RWPE2 (cell line): ENCODE results near the gene PRDM2.

Experiments
- ATAC-seq: fragments of 200-7000 bp; cut with Tn5 transposase; 3 replicates; pipeline ENCODE4 v1.9.1; 2021; ENCODE audit warnings: low read depth
- DNase-seq: peaks from one replicate; pipeline ENCODE4 v3.0.0-alpha.2; 2020; ENCODE audit warnings: low spot score
- H3K27ac ChIP-seq: fragments of 450-650 bp; 2 replicates; pipeline ENCODE4 v1.5.1; 2017; ENCODE audit warnings: mild to moderate bottlenecking; ENCODE audit not compliant: poor library complexity, severe bottlenecking
- H3K27me3 ChIP-seq: fragments of 250-450 bp; sonication (Bioruptor Pico); 2 replicates; pipeline ENCODE4 v1.5.1; 2021; ENCODE audit warnings: mild to moderate bottlenecking, moderate library complexity; ENCODE audit not compliant: insufficient read depth, poor library complexity, severe bottlenecking
- H3K36me3 ChIP-seq: fragments of 250-450 bp; sonication (Bioruptor Pico); 2 replicates; pipeline ENCODE4 v1.5.1; 2020; ENCODE audit warnings: low read depth, mild to moderate bottlenecking, moderate library complexity
- H3K4me1 ChIP-seq: fragments of 250-450 bp; sonication (Bioruptor Pico); 2 replicates; pipeline ENCODE4 v1.5.1; 2021; ENCODE audit warnings: mild to moderate bottlenecking, moderate library complexity; ENCODE audit not compliant: insufficient read depth, poor library complexity, severe bottlenecking
- H3K4me3 ChIP-seq: fragments of 250-450 bp; sonication (Bioruptor Pico); 2 replicates; pipeline ENCODE4 v1.5.1; 2021; ENCODE audit warnings: mild to moderate bottlenecking, moderate library complexity; ENCODE audit not compliant: severe bottlenecking
- H3K9me3 ChIP-seq: fragments of 250-450 bp; sonication (Bioruptor Pico); 2 replicates; pipeline ENCODE4 v1.5.1; 2021; ENCODE audit warnings: mild to moderate bottlenecking, moderate library complexity; ENCODE audit not compliant: severe bottlenecking
- CTCF ChIP-seq: fragments of 450-650 bp; IDR thresholded peaks from one replicate; pipeline ENCODE4 v1.5.1; 2017; ENCODE audit warnings: mild to moderate bottlenecking, moderate library complexity; ENCODE audit not compliant: poor library complexity, severe bottlenecking

PRDM2 gene

DNA sequence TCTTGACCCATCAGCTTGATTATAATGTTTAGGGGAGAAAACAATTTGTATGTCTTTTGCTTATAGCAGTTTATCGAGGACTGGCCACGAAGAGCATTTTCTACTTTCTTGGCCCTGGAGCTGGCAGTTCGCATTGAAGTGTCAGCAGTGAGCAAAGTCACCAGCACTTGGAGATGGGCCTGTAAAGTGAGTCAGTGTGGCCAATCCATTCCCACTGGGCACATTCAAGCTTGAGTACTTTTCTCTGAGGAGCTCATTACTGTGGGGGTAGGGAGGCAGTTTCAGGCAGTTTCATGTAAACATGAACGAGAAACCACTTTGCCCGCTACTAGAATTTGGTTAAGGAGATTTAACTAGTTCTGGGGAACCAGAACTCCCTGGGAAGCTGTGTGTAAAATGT is 164.8 kb downstream of the PRDM2 start:
- H3K4me3 ChIP-seq, result no peak overlapping the region
- DNase-seq, result no peak
- H3K9me3 ChIP-seq, result no peaks in the 10 kb centered on the region
- no peaks in the 10 kb centered on the region for H3K27me3 ChIP-seq
- TF ChIP-seq CTCF, result no peak
- H3K36me3 ChIP-seq, result no peaks in the 10 kb centered on the region
- H3K4me1 ChIP-seq, result no peaks in the 10 kb centered on the region
- ATAC-seq, result no peak
- H3K27ac ChIP-seq, result no peak overlapping the region

DNA sequence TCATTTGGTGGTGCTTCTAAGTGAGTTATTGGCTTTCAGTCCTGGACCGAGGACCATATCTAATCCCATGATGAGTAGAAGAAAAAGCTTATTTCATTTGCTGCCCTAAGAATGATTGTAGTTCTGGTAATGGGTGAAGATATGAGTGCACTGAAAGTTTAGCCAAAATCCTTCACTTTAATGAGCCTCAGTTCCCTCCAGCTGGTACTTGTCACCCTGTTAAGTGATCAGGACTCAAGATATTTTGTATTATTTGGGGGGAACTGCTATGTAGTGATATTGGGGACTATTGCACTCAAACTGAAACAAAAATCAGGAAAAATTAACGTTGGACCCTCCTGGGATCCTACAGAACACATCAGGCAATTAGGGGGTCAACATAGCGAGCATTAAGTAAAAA is 165.9 kb downstream of the PRDM2 start:
- Histone ChIP-seq H3K4me3 (no peak overlapping the region), H3K9me3 (no peaks in the 10 kb centered on the region), H3K27me3 (no peaks in the 10 kb centered on the region), H3K36me3 (no peaks in the 10 kb centered on the region), H3K27ac (no peak overlapping the region), H3K4me1 (no peaks in the 10 kb centered on the region)
- DNase-seq (no peak), ATAC-seq (no peak)
- TF ChIP-seq CTCF, result no peak

DNA sequence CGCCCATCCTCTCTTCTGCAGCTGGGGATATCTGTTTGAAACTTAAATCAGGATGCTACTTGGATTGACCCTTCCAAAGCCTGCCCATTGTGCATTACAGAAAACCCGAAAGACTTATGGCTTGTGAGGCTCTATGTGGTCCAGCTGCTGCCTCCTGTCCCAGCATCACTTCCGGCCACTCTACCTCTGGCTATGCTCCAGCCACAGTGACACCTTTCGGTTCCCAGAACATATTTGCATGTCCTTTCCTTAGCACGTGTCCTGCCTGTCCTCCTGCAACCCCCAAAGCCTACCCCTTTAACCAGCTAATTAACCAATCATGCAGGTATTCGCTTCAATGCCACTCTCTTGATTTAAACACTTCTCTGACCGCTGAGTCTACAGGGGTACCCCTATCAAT is 167.6 kb downstream of the PRDM2 start:
- H3K27me3 ChIP-seq, result peaks cover 4% of the 10 kb centered on the region
- H3K4me3 ChIP-seq, result no peak overlapping the region
- H3K27ac ChIP-seq, result no peak overlapping the region
- DNase-seq (no peak), ATAC-seq (no peak)
- no peaks in the 10 kb centered on the region for H3K4me1 ChIP-seq
- TF ChIP-seq CTCF, result no peak
- no peaks in the 10 kb centered on the region for H3K36me3 ChIP-seq
- H3K9me3 ChIP-seq, result no peaks in the 10 kb centered on the region

GRCh38 chr1:13869172-13869797 is 169.3 kb downstream of the PRDM2 start:
- Histone ChIP-seq H3K4me1 (no peaks in the 10 kb centered on the region), H3K36me3 (no peaks in the 10 kb centered on the region), H3K27ac (no peak overlapping the region), H3K4me3 (no peak overlapping the region), H3K9me3 (no peaks in the 10 kb centered on the region), H3K27me3 (peaks cover 4% of the 10 kb centered on the region)
- DNase-seq (no peak), ATAC-seq (no peak)
- TF ChIP-seq CTCF, result no peak

GRCh38 chr1:13871413-13871812 is 171.4 kb downstream of the PRDM2 start:
- H3K9me3 ChIP-seq, result no peaks in the 10 kb centered on the region
- H3K36me3 ChIP-seq, result no peaks in the 10 kb centered on the region
- H3K27ac ChIP-seq, result no peak overlapping the region
- DNase-seq, result no peak
- TF ChIP-seq CTCF, result no peak
- ATAC-seq, result no peak
- no peak overlapping the region for H3K4me3 ChIP-seq
- H3K27me3 ChIP-seq, result peaks cover 4% of the 10 kb centered on the region
- H3K4me1 ChIP-seq, result no peaks in the 10 kb centered on the region
